ENCODE measurements around the gene CYS1.
"Not testable (repeated sequence)": the region's sequence is repeated elsewhere in the genome, so short reads cannot be mapped to it uniquely, and the experiment has no call there.

Gene CYS1

DNA sequence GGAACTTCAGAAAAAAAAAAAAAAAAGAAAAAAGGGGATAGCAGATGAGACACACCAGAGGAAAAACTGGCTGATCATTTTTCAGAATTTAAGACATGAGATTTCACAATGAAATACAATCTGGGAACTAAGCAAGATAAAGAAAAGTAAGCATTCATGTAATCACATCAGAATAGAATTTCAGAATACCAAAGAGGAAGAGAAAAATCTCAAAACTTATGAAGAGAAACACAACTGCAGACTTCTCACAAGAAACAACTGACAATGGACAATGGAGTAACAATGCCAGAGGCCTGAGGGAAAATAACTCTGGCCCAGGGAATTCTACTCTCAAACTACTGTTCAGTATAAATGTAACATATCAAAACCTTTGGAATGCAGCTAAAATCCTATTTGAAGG is 29.1 kb upstream of the CYS1 start:
- H3K4me1 ChIP-seq (ENCODE audit: insufficient read depth, low read length) = no peaks in the 10 kb centered on the region
- no peak overlapping the region for H3K4me3 ChIP-seq (ENCODE audit: low read depth in 1 of 2, low read length in 2 of 2)
- no peak overlapping the region for H3K4me2 ChIP-seq (ENCODE audit: insufficient read depth, low read length)
- no peaks in the 10 kb centered on the region for H3K79me2 ChIP-seq (ENCODE audit: insufficient read depth, low read length)
- DNase-seq = no peak
- no peaks in the 10 kb centered on the region for H4K20me1 ChIP-seq (ENCODE audit: insufficient read depth, low read length)
- TF ChIP-seq, protein P1, sequence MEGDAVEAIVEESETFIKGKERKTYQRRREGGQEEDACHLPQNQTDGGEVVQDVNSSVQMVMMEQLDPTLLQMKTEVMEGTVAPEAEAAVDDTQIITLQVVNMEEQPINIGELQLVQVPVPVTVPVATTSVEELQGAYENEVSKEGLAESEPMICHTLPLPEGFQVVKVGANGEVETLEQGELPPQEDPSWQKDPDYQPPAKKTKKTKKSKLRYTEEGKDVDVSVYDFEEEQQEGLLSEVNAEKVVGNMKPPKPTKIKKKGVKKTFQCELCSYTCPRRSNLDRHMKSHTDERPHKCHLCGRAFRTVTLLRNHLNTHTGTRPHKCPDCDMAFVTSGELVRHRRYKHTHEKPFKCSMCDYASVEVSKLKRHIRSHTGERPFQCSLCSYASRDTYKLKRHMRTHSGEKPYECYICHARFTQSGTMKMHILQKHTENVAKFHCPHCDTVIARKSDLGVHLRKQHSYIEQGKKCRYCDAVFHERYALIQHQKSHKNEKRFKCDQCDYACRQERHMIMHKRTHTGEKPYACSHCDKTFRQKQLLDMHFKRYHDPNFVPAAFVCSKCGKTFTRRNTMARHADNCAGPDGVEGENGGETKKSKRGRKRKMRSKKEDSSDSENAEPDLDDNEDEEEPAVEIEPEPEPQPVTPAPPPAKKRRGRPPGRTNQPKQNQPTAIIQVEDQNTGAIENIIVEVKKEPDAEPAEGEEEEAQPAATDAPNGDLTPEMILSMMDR (IDR thresholded peaks at IDR 0.05; ENCODE audit: borderline replicate concordance, extremely low read depth, low read length, poor library complexity, severe bottlenecking) = no peak
- no peak for TF ChIP-seq EZH2 (IDR thresholded peaks at IDR 0.05; ENCODE audit: borderline replicate concordance, low read depth, low read length, severe bottlenecking)
- H3K27ac ChIP-seq (ENCODE audit: low read length) = no peak overlapping the region
- no peaks in the 10 kb centered on the region for H3K36me3 ChIP-seq (ENCODE audit: insufficient read depth, low read length)
- no peak overlapping the region for H3K9ac ChIP-seq (ENCODE audit: low read depth, low read length)
- ATAC-seq (ENCODE audit: insufficient read depth, low read depth) = no peak
- peaks cover 4% of the 10 kb centered on the region for H3K9me3 ChIP-seq (ENCODE audit: insufficient read depth, low read length, severe bottlenecking)
- no peaks in the 10 kb centered on the region for H3K27me3 ChIP-seq (ENCODE audit: insufficient read depth, low read length, poor library complexity)
- no peak overlapping the region for H2AFZ ChIP-seq (ENCODE audit: low read depth, low read length)

DNA sequence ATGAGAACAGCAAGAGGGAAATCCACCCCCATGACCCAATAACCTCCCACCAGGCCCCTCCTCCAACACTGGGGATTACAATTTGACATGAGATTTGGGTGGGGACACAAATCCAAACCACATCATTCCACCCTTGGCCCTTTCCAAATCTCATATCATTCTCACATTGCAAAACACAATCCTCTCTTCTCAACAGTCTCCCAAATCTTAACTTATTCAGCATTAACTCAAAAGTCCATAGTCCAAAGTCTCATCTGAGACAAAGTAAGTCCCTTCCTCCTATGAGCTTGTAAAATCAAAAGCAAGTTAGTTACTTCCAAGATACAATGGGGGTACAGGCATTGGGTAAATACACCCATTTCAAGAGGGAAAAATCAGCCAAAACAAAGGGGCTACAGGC is 24.7 kb upstream of the CYS1 start:
- ATAC-seq (ENCODE audit: insufficient read depth, low read depth); DNase-seq: not testable (repeated sequence)

DNA sequence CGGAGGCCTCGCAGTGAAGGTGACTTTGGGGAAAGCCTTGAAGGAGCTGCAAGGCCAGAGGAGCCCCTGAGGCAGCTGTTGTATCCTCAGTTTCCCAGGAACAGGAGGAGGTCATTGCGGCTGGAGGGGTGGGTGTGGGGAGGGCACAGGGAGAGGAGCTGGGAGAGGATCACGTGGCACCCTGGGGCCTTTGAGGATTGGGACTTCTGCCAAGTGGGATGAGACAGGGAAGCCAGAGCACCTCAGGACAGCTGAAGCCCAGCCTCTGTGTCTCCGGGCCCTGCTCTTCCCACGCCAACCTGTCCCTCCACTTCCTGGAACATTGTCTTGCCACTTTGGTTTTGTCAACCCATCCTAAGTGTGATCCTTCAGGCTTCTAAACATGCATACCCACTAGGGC is 23.0 kb upstream of the CYS1 start:
- Histone ChIP-seq H3K9ac (ENCODE audit: low read depth, low read length) (no peak overlapping the region), H3K4me1 (ENCODE audit: insufficient read depth, low read length) (no peaks in the 10 kb centered on the region), H3K4me3 (ENCODE audit: low read depth in 1 of 2, low read length in 2 of 2) (no peak overlapping the region), H4K20me1 (ENCODE audit: insufficient read depth, low read length) (no peaks in the 10 kb centered on the region), H3K79me2 (ENCODE audit: insufficient read depth, low read length) (no peaks in the 10 kb centered on the region), H3K9me3 (ENCODE audit: insufficient read depth, low read length, severe bottlenecking) (peaks cover 4% of the 10 kb centered on the region), H3K27me3 (ENCODE audit: insufficient read depth, low read length, poor library complexity) (no peaks in the 10 kb centered on the region), H3K36me3 (ENCODE audit: insufficient read depth, low read length) (no peaks in the 10 kb centered on the region), H3K4me2 (ENCODE audit: insufficient read depth, low read length) (no peak overlapping the region), H3K27ac (ENCODE audit: low read length) (no peak overlapping the region), H2AFZ (ENCODE audit: low read depth, low read length) (no peak overlapping the region)
- TF ChIP-seq, protein P1 (IDR thresholded peaks at IDR 0.05; ENCODE audit: borderline replicate concordance, extremely low read depth, low read length, poor library complexity, severe bottlenecking) = no peak
- TF ChIP-seq EZH2 (IDR thresholded peaks at IDR 0.05; ENCODE audit: borderline replicate concordance, low read depth, low read length, severe bottlenecking) = no peak
- DNase-seq (no peak), ATAC-seq (ENCODE audit: insufficient read depth, low read depth) (no peak)

More for the DNA sequence above, 24.7 kb upstream of the CYS1 start:
- not testable (repeated sequence) for H3K9ac ChIP-seq (ENCODE audit: low read depth, low read length); H3K4me3 ChIP-seq (ENCODE audit: low read depth in 1 of 2, low read length in 2 of 2); H3K79me2 ChIP-seq (ENCODE audit: insufficient read depth, low read length); H3K27me3 ChIP-seq (ENCODE audit: insufficient read depth, low read length, poor library complexity); H2AFZ ChIP-seq (ENCODE audit: low read depth, low read length); H3K9me3 ChIP-seq (ENCODE audit: insufficient read depth, low read length, severe bottlenecking); H3K4me1 ChIP-seq (ENCODE audit: insufficient read depth, low read length); H3K27ac ChIP-seq (ENCODE audit: low read length); H3K4me2 ChIP-seq (ENCODE audit: insufficient read depth, low read length); H4K20me1 ChIP-seq (ENCODE audit: insufficient read depth, low read length); H3K36me3 ChIP-seq (ENCODE audit: insufficient read depth, low read length)

GRCh38 chr2:10101491-10101890 is 21.3 kb upstream of the CYS1 start:
- no peak overlapping the region for H3K27ac ChIP-seq (ENCODE audit: low read length)
- H3K79me2 ChIP-seq (ENCODE audit: insufficient read depth, low read length) = no peaks in the 10 kb centered on the region
- no peaks in the 10 kb centered on the region for H4K20me1 ChIP-seq (ENCODE audit: insufficient read depth, low read length)
- no peaks in the 10 kb centered on the region for H3K4me1 ChIP-seq (ENCODE audit: insufficient read depth, low read length)
- TF ChIP-seq, protein P1 (IDR thresholded peaks at IDR 0.05; ENCODE audit: borderline replicate concordance, extremely low read depth, low read length, poor library complexity, severe bottlenecking) = no peak
- no peak for TF ChIP-seq EZH2 (IDR thresholded peaks at IDR 0.05; ENCODE audit: borderline replicate concordance, low read depth, low read length, severe bottlenecking)
- H3K27me3 ChIP-seq (ENCODE audit: insufficient read depth, low read length, poor library complexity) = no peaks in the 10 kb centered on the region
- no peak overlapping the region for H2AFZ ChIP-seq (ENCODE audit: low read depth, low read length)
- no peaks in the 10 kb centered on the region for H3K36me3 ChIP-seq (ENCODE audit: insufficient read depth, low read length)
- H3K9ac ChIP-seq (ENCODE audit: low read depth, low read length) = no peak overlapping the region
- ATAC-seq (ENCODE audit: insufficient read depth, low read depth) (no peak), DNase-seq (no peak)
- H3K4me2 ChIP-seq (ENCODE audit: insufficient read depth, low read length) = no peak overlapping the region
- no peak overlapping the region for H3K4me3 ChIP-seq (ENCODE audit: low read depth in 1 of 2, low read length in 2 of 2)
- H3K9me3 ChIP-seq (ENCODE audit: insufficient read depth, low read length, severe bottlenecking) = no peaks in the 10 kb centered on the region

Data from DND-41 (cell line).